ENCODE measurements around the gene TEX101. TPM values are rescaled to one million over a fixed set of nuclear protein-coding genes. Genes with fewer than 3 reads are reported as not detected.
"Not testable (repeated sequence)": the region's sequence is repeated elsewhere in the genome, so short reads cannot be mapped to it uniquely, and the experiment has no call there.

Gene TEX101
- total RNA-seq, 1 donor from 2014 or later: not detected

DNA sequence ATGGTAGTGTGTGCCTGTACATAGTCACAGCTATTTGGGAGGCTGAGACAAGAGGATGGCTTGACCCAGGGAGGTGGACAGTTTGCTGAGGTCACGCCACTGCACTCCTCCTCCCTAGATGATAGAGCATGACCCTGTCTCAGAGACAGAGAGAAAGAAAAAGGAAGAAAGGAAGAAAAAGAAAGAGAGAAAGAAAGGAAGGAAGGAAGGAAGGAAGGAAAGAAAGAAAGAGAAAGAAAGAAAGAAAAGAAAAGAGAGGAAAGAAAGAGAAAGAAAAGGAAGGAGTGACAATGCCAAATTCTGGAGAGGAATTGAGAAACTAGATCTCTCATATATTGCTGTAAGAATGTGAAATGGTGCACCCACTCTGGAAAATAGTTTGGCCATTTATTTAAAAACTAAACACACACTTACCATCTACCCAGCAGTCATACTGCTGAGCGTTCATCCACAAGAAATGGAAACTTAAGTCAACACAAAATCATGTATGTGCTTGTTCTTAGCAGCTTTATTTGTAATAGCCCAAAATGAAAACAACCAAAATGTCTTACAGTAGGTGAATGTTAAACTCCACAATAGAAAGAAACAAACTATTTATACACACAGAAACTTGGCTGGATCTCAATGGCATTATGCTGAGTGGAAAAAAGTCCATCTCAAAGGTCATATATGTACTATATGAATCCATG lies 7.5 kb downstream of the TEX101 start:
- no peak for DNase-seq

DNA sequence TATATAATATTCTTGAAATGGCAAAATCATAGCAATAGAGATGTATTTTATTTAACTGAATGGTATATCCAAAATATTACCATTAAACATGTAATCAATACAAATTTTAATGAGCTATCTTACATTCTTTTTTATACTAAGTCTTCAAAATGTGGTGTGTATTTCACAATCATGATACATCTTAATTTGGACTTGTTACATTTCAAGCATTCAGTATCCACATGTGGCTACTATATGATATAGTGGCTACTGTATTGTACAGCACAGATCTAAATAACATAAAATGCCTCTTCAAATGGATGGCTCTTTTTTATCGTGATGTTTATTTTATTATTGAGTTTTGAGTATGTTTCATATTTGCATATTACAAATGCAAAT lies 8.0 kb downstream of the TEX101 start:
- no peak for DNase-seq

DNA sequence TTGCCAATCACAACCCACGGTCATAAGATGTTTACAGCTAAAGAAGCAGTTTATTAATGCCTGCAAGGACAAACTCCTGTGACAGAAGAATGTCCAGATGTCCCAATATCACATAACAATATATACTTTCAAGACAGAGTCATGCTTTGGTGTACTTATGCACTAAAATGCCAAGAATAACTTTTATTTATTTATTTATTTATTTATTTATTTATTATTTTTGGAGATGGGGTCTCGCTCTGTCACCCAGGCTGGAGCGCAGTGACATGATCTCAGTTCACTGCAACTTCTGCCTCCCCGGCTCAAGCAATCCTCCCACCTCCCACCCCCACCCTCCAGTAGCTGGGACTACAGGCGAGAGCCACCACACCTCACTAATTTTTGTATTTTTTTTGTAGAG lies 9.1 kb downstream of the TEX101 start:
- no peak for DNase-seq

DNA sequence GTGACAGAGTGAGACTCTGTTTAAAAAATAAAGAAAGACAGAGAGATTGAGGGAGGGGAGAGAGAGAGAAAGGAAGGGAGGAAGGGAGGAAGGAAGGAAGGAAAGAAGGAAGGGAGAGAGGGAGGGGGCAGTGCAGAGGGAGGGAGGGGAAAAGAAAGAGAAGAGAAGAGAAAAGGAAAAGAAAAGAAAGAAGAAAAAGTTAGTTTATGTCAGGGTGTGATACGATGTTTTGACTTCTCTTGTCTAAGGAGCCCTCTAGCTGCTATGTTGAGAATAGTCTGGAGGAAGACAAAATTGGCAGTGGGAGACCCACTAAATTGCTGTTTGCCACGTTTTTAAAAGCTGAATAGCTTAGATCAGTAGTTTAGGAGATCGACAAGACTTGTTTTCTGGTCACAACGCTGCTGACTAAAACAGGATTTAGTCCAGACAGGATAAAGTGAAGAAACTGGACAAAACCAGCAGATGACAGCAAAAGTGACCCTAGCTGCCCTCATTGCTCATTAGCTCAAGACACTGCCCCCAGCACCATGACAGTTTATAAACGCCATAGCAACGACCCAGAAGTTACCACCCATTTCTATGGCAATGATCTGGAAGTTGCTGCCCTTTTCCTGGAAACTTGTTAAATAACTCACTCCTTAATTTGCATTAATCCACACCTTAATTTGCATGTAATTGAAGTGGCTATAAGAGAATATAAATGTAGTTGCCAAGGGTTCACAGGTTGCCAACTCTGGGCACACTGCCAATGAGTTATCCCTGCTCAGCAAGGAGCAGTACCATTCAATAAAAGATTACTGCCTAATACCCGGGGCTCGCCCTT lies 11.1 kb downstream of the TEX101 start:
- DNase-seq: peak; percentile 38

DNA sequence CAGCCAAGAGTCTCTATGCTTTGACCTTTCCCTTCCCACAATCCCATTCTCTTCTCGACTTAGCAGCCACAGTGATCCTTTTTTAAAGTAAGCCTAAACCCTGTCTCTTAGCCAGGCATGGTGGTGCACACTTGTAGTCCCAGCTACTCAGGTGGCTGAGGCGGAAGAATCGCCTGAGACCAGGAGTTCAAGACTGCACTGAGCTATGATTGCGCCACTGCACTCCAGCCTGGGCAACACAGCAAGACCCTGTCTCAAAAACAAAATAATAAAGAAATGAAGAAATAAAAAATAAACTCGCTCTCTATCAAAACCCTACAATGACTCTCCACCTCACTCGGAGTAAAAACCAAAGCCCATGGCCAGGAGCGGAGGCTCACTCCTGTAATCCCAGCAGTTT lies 14.7 kb downstream of the TEX101 start:
- no peak for DNase-seq

DNA sequence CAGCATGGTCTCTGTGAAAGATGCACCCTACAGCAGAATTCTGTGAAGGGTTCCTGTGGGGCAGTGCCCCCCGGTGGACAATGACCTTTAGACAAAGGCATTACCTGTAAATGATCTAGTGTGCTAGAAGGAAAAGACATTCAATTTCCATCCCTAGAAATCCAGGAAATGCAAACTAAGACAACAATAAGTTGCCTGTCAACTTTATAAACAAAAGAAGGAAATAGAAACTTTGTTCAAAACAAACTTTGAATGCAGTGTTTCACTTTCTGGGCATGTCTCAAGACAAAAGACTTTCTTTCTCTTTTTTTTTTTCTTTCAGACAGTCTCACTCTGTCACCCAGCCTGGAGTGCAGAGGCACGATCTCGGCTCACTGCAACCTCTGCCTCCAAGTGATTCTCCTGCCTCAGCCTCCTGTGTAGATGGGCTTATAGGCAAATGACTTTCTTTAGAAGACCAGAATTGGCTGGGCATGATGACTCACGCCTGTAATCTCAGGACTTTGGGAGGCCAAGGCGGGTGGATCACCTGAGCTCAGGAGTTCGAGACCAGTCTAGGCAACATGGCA lies 15.5 kb downstream of the TEX101 start:
- peak; percentile 5 for DNase-seq

DNA sequence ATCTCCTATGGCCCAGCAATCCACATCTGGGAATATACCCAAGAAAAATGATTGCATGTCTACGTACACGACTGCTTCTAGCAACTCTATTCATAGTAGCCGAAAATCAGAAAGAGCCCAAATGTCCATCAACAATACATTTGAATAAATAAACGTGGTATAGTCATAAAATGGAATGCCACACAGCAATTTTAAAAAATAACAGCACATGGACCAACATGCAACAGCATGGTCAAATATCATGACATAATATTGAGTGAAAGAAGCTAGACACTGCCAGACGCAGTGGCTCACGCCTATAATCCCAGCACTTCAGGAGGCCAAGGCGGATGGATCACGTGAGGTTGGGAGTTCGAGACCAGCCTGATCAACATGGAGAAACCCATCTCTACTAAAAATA lies 16.3 kb downstream of the TEX101 start:
- no peak for DNase-seq

DNA sequence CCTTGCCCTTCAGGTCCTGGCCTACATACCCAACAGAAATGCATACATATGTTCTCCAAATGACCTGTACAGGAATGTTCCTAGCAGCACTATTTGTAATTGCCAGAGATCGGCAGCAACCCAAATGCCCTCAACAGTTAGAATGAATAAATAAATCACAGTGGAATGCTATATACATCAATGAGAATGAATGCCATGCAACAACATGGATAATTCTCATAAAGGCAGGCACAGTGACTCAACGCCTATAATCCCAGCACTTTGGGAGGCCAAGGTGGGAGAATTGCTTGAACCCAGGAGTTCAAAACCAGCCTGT lies 18.6 kb downstream of the TEX101 start:
- DNase-seq: no peak

DNA sequence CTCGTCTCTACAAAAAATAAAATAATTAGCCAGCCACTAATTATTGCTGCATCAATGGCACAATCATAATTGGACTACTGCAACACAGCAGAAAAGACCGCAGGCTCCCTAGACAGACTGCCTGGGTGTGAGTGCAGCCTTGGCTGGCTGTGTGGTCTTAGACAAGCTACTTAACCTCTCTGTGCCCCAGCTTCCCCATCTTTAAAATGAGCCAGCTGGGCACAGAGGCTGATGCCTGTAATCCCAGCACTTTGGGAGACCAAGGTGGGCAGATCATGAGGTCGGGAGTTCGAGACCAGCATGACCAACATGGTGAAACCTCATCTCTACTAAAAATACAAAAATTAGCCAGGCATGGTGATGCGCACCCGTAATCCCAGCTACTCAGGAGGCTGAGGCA lies 19.0 kb downstream of the TEX101 start:
- no peak for DNase-seq

DNA sequence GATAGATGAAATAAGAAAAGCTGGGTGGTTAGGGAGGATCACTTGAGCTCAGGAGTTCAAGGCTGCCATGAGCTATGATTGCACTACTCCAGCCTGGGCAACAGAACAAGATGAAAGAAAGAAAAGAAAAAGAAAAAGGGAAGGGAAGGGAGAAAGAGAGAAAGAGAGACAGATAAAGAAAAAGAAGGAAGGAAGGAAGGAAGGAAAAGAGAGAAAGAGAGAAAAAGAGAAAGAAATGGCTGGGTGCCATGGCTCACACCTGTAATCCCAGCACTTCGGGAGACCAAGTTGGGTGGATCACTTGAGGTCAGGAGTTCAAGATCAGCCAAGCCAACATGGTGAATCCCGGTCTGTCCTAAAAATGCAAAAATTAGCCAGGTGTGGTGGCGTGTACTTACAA lies 21.1 kb downstream of the TEX101 start:
- no peak for DNase-seq

DNA sequence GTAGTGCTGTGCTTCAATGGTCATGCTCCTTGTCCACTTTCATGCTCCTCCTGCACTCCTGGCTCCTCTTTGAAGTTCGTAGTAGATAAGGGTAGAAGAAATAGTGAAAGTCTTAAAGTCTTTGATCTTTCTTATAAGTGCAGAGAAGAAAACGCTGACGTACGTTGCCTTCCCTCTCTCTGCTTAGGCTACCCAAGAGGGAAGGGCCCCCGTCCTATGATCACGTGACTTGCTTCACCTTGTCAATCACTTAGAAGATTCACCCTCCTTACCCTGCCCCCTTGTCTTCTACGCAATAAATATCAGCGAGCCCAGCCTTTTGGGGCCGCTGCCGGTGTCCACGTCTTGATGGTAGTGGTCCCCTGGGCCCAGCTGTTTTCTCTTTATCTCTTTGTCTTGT lies 22.6 kb downstream of the TEX101 start:
- not testable (repeated sequence) for DNase-seq

DNA sequence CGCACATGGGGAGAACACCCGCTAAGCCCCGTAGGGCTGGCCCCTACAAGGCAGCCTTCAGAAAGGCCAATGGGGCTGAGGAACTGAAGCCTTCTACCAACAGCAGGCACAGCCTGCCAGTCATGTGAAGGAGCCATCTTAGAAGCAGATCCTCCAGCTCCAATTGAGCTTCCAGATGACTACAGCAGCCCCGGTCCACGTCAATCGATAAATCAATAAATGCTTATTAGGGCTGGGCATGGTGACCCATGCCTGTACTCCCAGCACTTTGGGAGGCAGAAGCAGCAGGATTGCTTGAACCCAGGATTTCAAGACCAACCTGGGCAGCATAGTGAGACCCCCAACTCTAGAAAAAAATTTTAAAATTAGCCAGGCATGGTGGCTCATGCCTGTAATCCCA lies 23.0 kb downstream of the TEX101 start:
- DNase-seq: no peak

DNA sequence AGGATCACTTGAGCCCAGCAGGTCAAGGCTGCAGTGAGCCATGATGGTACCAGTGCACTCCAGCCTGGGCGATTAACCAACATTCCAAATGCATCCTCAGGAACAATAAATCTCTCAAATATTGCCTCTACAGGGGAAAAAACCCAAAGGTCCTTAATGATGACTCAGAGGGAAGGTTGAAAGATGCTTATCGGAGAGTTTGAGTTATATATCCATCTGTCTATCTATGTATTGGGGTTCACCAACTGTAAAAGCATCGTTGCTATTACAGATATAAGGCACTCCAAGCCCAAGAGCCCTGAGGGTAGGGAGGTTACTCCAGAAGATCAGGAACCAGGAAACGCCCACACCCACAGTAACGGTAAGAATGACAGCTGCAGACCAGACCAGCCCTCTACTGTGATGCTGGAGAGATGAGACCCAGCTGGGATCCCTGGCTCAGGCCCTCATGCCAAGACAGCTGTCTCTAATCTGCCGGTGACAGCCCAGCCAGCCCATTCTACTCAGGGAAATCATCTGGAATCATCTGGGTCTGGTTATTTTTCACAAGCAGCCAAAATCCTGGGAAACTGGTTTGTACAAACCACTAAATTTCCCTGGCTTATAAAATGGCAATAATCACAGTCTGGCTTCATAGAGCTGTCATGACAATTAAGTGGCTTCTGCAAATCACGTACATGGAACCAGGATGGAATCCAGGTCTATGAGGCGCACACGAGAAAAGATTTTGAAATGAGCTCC lies 23.8 kb downstream of the TEX101 start:
- no peak for DNase-seq

DNA sequence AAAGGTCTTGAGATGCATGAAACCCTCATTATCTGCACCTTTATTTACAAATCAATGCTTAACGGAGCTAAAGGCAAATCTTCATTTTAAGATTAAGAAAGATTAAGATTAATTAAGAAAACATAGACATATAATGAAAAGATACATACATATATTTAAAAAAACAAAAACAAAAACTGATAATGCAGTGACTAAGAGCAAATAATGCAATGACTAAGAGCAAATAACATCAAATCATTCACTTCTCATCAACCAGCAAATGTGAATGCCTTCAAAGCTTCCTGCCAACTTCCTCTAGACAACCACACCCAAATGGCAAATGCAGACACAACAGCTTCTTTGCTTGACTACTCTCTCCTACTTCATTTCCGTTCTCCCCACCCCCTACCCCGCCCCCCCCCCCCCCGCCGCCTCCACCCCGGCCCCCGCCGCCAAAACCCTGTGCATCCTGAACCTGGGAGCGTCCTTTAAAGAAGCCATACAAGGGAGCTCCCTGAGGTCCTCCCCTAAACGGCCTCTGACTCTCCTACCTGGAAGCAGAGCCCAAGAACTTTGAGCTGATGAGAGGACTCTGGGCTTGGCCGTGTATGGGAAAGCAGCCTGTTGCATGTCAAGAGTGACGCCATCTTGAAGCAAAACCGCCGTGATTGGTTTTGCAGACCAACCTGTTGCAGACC lies 24.5 kb downstream of the TEX101 start:
- peak; percentile 20 for DNase-seq

DNA sequence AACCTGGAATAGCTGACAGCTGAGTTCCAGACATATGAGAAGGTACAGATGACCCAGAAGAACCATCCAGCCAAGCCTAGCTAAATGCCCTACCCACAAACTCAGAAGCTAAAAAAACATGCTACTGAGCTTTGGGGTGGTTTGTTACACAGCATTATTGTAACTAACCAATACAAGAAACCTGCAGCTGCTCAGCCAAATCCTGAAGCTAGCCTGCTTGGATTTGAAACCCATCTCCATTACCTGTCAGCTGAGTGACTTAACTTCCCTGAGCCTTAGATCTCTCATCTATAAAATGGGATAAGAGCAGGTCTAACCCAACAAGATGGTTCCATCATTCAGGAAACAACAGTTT lies 25.0 kb downstream of the TEX101 start:
- DNase-seq: no peak

DNA sequence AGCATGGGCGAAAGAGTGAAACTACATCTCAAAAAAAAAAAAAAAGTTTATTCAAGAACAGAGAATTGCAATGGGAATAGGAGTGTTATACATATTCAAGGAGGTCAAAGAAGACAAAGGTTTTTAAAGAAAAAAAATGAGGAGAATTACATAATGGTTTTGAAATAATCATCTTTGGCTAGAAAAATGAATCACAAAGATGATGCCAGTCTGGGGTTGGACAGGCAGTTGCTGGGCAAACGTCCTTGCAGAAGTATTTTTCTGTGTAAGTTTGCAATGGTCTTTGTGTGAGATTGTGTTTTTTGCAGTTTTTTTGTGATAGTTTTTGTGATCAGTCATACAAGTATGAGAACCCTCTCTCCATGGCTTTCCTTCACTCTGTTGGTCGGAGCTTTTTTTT lies 27.0 kb downstream of the TEX101 start:
- no peak for DNase-seq

DNA sequence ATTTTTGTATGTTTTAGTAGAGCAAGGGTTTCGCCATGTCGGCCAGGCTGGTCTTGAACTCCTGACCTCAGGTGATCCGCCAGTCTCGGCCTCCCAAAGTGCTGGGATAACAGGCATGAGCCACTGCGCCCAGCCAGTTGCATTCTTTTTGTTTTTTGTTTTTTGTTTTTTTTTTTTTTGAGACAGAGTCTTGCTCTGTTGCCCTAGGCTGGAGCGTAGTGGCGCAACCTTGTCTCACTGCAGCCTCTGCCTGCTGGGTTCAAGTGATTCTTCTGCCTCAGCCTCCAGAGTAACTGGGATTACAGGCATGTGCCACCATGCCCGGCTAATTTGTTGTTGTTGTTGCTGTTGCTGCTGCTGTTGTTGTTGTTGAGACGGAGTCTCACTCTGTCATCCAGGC lies 29.4 kb downstream of the TEX101 start:
- not testable (repeated sequence) for DNase-seq

DNA sequence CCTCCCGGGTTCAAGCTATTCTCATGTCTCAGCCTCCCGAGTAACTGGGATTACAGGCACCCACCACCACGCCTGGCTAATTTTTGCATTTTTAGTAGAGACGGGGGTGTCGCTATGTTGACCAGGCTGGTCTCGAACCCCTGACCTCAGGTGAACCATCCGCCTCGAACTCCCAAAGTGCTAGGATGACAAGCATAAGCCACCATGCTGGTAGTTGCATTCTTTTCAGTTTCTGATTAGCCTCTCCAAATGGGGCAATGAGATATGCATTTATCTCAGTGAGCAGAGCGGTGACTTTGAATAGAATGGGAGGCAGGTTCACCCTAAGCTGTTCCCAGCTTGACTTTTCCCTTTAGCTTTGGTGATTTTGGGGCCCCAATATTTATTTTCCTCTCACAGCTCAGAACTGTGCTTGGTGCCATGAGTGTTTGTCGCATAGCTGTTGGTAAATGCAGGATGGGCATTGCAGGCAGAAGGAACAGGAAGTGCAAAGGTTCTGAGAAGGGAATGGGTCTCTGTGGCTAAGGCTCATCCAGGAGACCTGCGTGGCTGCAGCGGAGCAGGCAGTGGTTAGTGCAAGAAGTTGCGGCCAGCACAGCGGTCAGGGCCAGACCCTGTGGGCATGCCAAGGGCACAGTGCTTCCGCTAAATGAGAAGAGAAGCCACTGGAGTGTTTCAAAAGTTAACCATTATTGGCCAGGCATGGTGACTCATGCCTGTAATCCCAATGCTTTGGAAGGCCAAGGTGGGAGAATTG lies 30.0 kb downstream of the TEX101 start:
- no peak for DNase-seq

DNA sequence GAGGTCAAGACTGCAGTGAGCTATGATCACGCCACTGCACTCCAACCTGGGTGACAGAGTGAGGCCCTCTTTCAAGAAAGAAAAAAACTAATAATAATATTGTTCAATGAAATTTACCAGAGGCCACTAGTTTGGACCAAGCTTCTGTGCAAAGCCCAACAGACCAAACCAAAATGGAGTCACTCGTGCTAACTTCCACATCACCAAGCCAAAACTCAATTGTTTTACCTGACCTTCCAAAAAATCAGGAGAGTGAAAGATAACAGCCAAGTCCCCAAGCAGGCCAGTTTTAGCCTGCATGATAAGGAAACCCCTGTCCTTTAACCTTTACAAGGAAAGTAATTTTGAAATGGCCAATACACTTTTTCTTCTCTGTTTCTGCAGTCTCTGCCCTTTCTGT lies 30.7 kb downstream of the TEX101 start:
- no peak for DNase-seq

DNA sequence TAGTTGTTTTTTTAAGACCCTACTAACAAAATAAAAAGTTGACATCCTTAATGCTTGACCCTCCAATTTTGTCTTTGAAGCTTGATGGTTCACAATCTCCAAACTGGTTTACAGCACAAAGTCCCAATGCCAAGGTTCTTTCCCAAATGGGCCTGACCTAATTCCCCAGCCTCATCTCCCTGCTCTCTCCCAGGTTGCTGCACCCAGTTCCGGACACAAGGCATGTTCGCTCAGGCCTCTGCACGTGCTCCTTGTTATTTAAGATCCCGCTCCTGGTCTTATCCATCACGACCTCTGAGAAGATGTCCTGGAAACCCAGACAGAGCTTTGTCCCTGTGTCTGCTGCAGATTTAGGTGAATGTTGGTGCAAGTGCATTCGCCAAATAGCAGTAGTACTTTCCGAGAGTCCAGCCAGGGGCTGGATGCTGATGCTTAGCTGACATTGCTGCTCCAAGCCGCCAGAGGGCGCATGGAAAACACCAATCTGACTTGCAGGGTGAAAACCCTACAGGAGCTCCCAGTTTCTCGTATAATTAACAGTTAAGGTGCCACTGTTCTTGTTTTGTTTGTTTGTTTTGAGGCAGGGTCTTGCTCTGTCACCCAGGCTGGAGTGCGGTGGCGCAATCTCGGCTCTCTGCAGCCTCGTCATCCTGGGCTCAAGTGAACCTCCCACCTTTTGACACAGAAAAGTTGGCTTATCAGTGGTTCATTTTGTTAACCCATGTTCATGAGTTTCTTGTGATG lies 32.2 kb downstream of the TEX101 start:
- peak; percentile 86 for DNase-seq

DNA sequence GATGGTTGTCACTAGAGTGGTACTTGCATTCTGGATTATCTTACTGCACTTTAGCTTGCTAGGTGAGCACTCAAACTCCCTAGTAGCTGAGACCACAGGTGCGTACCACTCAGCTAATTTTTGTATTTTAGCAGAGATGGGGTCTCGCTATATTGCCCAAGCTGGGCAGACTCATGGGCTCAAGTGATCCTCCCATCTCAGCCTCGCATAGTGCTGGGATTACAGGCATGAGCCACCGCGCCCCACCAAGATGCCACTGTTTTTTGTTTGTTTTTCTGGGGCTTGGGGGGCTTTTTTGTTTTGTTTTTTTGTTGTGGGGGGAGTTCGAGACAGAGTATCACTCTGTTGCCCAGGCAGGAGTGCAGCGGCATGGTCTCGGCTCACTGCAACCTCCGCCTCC lies 33.0 kb downstream of the TEX101 start:
- DNase-seq: no peak

Measured in dermis blood vessel endothelial cell (primary cell).